NT2/D1 (cell line): Measurements from ENCODE around the gene ZNF573.
"Not testable (repeated sequence)": the region's sequence is repeated elsewhere in the genome, so short reads cannot be mapped to it uniquely, and the experiment has no call there.

Experiments used
- DNase-seq: peaks from one replicate; pipeline ENCODE4 v3.0.0-alpha.2; 2011; ENCODE audit warnings: low read depth, low spot score
- H3K27me3 ChIP-seq: 2 replicates; pipeline ENCODE4 v1.6.0; 2011; ENCODE audit warnings: mild to moderate bottlenecking; ENCODE audit not compliant: insufficient read length, insufficient read depth
- H3K36me3 ChIP-seq: 2 replicates; pipeline ENCODE4 v1.6.1; 2011; ENCODE audit warnings: mild to moderate bottlenecking, low read length, mixed read lengths; ENCODE audit not compliant: insufficient read depth, insufficient read length
- H3K4me1 ChIP-seq: 2 replicates; pipeline ENCODE4 v1.5.1; 2011; ENCODE audit not compliant: insufficient read depth, insufficient read length
- H3K4me3 ChIP-seq: 2 replicates; pipeline ENCODE4 v1.5.1; 2011; ENCODE audit warnings: low read depth; ENCODE audit not compliant: insufficient read length
- H3K9ac ChIP-seq: 2 replicates; pipeline ENCODE4 v1.6.0; 2011; ENCODE audit warnings: low read depth; ENCODE audit not compliant: insufficient read length
- H3K9me3 ChIP-seq: 2 replicates; pipeline ENCODE4 v1.5.1; 2011; ENCODE audit warnings: mild to moderate bottlenecking, low read length; ENCODE audit not compliant: insufficient read depth
- SUZ12 ChIP-seq: IDR thresholded peaks from 2 replicates; pipeline ENCODE4 v1.6.1; 2011; ENCODE audit not compliant: insufficient read length, insufficient read depth; ENCODE audit errors: extremely low read depth
- YY1 ChIP-seq: IDR thresholded peaks from 2 replicates; pipeline ENCODE4 v1.6.1; 2011; ENCODE audit not compliant: insufficient read length, insufficient read depth
- ZNF274 ChIP-seq: IDR thresholded peaks from 2 replicates; pipeline ENCODE4 v1.6.1; 2011; ENCODE audit warnings: mild to moderate bottlenecking, low read depth, low read length

ZNF573 gene

DNA sequence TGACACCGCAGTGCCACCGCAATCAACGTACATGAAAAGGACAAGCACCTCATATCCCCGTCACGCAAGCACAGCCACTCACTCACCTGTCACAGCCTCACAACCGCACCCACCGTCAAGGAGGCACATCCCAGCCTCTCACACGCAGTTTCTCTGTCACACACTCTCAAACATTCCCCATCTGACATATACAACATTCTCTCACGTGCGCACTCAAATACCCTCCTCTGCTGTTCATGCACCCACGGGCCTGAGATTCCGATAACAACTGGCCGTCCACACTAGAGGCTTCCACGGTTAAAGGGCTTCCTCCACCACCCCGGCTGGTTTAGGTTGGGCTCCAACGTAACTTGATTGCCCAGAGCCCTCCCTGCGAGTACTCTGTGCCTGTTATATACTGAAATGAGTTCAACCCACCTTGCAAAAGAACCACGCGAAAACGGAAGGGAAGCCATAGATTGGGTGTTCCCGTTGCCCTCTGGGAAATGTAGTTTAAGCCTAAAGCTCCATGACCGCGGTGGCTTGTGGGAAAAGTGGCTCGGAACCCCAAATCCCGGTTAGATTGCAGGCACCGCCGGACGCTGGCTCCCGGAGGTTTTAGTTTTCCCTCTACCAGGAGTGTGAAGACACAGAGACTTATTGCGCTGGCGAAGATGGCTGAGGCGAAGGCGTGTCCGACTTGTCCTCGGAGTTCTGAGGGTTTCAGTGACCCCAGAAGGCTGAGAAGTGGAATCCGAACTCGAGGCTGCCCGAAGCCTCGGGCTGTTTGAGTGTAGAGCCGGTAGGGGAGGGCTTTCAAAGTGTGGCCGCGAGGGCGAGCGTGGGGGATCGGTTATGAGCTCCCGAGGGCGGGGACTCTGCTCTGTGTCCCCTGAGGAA lies at the start of gene ZNF573:
TSS of gene ZNF573 (minus strand) at position 460 of the 879 bp plus-strand sequence. CDS start 5,857 bp downstream, outside the sequence.
- H3K9ac ChIP-seq, result peak within 1 kb of the TSS; percentile 91
- TF ChIP-seq ZNF274 (no peak), YY1 (peak; percentile 77)
- H3K36me3 ChIP-seq, result no peaks in the 10 kb centered on the region
- peak; percentile 66 for DNase-seq
- H3K4me3 ChIP-seq, result peak within 1 kb of the TSS; percentile 90
- H3K9me3 ChIP-seq, result no peaks in the 10 kb centered on the region
- H3K4me1 ChIP-seq, result no peaks in the 10 kb centered on the region
- no peaks in the 10 kb centered on the region for H3K27me3 ChIP-seq

DNA sequence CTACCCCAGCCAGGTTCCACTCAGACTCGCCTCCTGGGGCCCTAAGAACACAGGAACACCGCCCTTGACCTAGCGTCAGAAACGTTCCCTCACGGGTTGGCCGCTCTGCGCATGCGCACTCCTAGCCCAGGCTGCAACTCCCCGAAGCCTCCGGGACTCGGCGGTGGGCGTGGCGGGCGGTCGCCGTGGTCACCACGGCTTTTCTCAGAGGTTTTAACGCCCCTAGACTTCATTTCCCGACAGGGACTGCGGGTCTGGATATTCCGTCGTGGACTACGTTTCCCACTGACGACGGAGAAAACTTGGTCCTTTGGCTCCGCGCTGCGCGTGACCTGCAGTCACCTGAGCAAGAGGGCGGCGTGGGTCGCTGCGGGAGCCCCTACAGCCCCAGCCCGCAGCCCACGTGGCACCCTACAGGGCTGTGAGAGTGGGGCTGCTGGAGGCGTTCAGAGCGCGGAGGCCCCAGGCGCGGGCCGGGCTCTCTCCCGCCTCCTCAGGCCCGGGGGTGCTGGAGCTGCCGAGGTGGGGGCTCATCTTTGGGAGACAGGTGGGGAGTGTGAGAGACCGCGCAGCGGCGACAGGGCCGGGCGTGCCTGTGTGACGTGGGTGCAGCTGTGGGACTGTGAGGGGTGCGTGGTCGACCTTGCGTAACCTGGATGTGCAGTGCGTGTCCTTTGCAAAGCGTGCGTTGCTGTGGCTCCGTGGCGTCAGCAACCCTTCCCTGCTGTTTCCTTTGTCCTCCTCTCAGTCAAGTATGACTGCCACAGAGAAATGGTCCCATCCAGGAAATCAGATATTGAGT lies 38.0 kb upstream of the ZNF573 start:
- Histone ChIP-seq H3K9me3 (peaks cover 28% of the 10 kb centered on the region), H3K36me3 (peaks cover 29% of the 10 kb centered on the region), H3K27me3 (no peaks in the 10 kb centered on the region), H3K4me1 (no peaks in the 10 kb centered on the region), H3K9ac (peak overlapping the region; percentile 89), H3K4me3 (peak overlapping the region; percentile 69)
- peak; percentile 63 for DNase-seq
- TF ChIP-seq YY1, result no peak
- TF ChIP-seq ZNF274, result no peak
- no peak for TF ChIP-seq SUZ12

DNA sequence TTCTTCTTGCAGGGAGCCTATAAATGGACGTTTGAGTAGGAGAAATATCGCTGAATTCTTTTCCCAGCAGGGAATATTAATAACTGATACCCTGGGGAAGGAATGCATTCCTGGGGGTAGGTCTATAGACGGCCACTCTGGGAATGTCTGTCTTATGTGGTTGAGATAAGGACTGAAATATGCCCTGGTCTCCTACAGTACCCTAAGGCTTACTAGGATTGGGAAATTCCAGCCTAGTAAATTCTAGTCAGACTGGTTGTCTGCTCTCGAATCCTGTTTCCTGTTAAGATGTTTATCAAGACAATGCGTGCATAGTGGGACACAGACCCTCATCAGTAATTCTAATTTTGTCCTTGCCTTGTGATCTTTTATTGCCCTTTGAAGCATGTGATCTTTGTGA lies 36.2 kb upstream of the ZNF573 start:
- Histone ChIP-seq H3K9me3 (peaks cover 28% of the 10 kb centered on the region), H3K36me3 (peaks cover 13% of the 10 kb centered on the region)
- H3K4me3 ChIP-seq, H3K27me3 ChIP-seq, DNase-seq, H3K4me1 ChIP-seq, H3K9ac ChIP-seq: not testable (repeated sequence)

DNA sequence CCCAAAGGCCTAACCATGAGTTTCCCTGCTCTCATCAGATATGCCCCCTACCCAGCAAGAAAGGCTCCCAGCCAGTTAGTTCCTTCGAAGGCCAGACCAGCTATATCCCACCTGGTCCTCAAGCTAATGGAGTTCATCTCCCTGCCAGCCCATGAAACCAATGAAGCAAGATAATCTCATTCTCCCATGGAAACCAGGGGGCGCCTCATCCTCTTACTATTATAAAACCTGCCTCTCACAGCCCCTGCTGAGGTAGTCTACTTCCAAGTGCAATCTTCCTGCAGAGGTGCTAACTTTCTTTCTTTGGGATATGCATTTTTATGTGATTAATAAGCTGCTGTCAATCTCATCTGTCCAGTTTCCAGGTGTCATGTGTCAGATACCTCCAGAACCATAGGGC lies 34.0 kb upstream of the ZNF573 start:
- Histone ChIP-seq H3K27me3 (no peaks in the 10 kb centered on the region), H3K4me1 (no peaks in the 10 kb centered on the region), H3K9me3 (peaks cover 43% of the 10 kb centered on the region), H3K9ac (no peak overlapping the region), H3K4me3 (no peak overlapping the region), H3K36me3 (no peaks in the 10 kb centered on the region)
- no peak for TF ChIP-seq ZNF274
- no peak for TF ChIP-seq YY1
- TF ChIP-seq SUZ12, result no peak
- no peak for DNase-seq

DNA sequence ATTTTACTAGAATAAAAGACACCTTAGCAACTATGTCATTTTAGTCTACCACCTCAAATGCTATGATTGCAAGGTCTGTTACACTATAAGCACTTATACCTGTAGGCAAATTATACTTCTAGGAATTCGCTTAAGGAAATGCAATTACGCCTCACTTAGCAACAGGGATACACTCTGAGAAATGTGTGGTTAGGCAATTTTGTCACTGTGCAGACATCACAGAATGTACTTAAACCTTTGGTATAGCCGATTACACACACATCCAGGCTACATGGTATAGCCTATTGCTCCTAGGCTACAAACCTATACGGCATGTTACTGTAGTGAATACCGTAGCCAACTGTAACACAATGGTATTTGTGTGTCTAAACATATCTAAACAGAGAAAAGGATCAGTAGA lies 30.0 kb upstream of the ZNF573 start:
- Histone ChIP-seq H3K27me3 (no peaks in the 10 kb centered on the region), H3K36me3 (peaks cover 4% of the 10 kb centered on the region), H3K4me3 (no peak overlapping the region), H3K9me3 (peaks cover 65% of the 10 kb centered on the region), H3K4me1 (no peaks in the 10 kb centered on the region), H3K9ac (no peak overlapping the region)
- TF ChIP-seq YY1 (no peak), SUZ12 (no peak), ZNF274 (no peak)
- DNase-seq, result no peak

DNA sequence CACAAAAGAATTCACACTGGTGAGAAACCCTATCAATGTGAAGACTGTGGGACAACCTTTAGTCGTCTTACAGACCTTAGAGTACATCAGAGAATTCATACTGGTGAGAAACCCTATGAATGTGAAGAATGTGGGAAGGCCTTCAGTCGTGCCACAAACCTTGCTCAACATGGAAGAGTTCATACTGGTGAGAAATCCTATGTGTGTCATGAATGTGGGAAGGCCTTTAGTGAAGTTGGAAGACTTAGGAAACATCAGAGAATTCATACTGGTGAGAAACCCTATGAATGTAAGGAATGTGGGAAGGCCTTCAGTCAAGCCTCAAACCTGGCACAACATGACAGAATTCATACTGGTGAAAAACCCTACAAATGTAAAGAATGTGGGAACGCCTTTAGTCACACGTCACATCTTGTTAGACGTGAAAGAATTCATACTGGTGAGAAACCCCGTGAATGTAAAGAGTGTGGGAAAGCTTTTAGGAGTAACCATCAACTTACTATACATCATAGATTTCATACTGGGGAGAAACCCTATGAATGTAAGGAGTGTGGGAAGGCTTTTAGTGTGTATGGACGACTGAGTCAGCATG lies 24.0 kb upstream of the ZNF573 start:
- TF ChIP-seq SUZ12 (no peak), ZNF274 (peak; percentile 97)
- Histone ChIP-seq H3K27me3 (no peaks in the 10 kb centered on the region), H3K9me3 (peaks cover 81% of the 10 kb centered on the region), H3K36me3 (peaks cover 4% of the 10 kb centered on the region), H3K9ac (no peak overlapping the region), H3K4me3 (no peak overlapping the region), H3K4me1 (no peaks in the 10 kb centered on the region)
- DNase-seq, result no peak

DNA sequence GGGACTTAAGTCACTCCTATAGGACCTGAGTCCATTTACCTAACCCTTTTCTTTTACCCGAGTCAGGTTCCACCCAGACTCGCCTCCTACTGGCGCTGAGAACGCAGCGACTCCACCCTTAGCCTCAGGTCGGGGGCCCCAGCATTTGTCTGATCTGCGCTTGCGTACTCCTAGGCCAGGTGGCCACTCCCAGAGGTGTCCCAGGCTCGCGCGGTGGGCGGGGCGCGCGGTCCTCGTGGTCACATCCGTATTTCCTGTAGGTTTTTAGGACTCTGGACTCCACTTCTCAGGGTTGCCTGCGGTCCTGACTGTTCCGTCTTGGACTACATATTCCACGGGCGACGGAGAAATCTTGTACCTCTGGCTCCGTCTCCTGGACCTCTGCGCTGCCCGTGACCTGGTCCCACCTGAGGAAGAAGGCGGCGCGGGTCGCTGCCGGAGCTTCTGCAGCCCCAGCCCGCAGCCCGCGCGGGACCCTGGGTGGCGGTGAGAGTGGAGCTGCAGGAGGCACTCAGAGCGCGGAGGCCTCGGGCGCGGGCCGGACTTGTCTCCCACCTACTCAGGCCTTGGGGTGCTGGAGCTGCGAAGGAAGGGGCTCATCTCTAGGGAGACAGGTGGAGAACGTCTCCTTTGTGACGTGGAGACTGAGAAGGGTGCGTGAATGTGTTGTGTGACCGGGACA lies 11.0 kb upstream of the ZNF573 start:
- H3K36me3 ChIP-seq, result peaks cover 3% of the 10 kb centered on the region
- TF ChIP-seq YY1, result no peak
- no peak for TF ChIP-seq ZNF274
- TF ChIP-seq SUZ12, result no peak
- no peaks in the 10 kb centered on the region for H3K4me1 ChIP-seq
- peaks cover 7% of the 10 kb centered on the region; the same call in 1 of the 2 replicates for H3K9me3 ChIP-seq
- H3K9ac ChIP-seq, result no peak overlapping the region
- no peaks in the 10 kb centered on the region for H3K27me3 ChIP-seq
- H3K4me3 ChIP-seq, result no peak overlapping the region
- no peak for DNase-seq
